GM19025 (cell line): ENCODE data around the gene EGFR.
"Not testable (repeated sequence)": the region's sequence is repeated elsewhere in the genome, so short reads cannot be mapped to it uniquely, and the experiment has no call there.

Experiments
- ATAC-seq: cut with Tn5 transposase; IDR thresholded peaks from one replicate; pipeline ENCODE4 v1.9.1; 2021; ENCODE audit warnings: mild to moderate bottlenecking, low read depth, moderate library complexity; ENCODE audit not compliant: unreplicated experiment

Gene EGFR

DNA sequence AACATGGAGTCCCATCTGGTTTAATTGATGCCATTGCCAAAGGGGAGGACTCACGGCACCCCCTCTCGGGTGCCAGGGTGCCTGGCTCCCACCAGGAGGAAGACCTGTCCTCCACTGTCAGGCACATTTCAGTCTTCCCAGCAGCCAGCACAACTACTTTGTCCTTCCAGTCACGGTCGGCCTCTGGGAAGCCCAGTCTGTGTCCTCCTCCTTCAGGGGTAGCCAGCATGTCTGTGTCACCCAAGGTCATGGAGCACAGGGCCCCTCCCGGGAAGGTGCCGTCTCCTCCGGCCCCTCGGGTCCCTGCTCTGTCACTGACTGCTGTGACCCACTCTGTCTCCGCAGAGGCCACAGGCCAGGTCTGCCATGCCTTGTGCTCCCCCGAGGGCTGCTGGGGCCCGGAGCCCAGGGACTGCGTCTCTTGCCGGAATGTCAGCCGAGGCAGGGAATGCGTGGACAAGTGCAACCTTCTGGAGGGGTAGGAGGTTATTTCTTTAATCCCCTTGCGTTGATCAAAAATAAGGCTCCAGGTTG, 142.4 kb downstream of the EGFR start:
- ATAC-seq = no peak

DNA sequence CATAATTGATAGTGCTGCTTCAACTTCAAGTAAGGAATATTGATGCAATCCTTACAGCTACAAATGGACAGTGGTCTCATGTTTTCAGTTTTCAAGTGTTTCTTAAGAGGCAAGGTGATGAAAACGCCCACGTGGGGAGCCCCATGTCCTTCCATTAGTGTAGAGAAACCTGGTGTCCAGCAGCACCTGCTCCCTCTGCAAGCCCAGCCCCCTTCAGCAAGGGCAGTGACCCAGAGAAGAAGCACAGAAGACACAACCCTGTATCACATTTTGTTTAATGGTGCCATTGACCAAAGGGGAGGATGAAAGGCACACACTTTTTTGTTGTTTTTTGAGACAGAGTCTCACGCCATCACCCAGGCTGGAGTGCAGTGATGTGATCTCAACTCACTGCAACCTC, 143.7 kb downstream of the EGFR start:
- no peak for ATAC-seq

GRCh38 chr7:55163733-55164132, 144.9 kb downstream of the EGFR start:
- ATAC-seq = no peak

- no peak for ATAC-seq
Measured at GRCh38 chr7:55164527-55164926, 145.7 kb downstream of the EGFR start.

- ATAC-seq = no peak
Measured at GRCh38 chr7:55165176-55165861, 146.5 kb downstream of the EGFR start.

DNA sequence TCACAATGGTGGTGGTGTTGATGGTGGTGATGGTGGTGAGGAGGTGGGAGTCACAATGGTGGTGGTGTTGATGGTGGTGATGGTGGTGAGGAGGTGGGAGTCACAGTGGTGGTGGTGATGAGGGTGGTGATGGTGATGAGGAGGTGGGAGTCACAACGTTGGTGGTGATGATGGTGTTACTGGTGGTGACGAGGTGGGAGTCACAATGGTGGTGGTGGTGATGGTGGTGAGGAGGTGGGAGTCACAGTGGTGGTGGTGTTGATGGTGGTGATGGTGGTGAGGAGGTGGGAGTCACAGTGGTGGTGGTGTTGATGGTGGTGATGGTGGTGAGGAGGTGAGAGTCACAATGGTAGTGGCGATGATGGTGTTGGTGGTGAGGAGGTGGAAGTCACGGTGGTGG, 148.5 kb downstream of the EGFR start:
- ATAC-seq = not testable (repeated sequence)

- ATAC-seq = no peak
Measured at GRCh38 chr7:55170335-55171069, 151.7 kb downstream of the EGFR start.

DNA sequence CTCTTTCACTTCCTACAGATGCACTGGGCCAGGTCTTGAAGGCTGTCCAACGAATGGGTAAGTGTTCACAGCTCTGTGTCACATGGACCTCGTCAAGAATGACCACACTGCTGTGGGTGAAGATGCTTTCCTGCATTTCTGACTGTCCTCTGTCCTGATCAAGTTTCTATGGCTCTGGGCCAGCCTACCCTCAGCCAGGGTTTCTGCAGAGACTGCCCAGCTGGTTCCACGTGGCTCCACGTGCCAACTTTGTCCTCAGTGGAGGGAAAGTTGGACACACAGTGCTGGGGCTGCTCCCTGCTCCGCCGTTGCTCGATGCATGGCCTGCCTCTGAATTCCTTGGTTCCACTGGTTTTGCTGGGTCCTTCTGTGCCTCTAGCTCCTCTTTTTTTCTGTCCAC, 152.3 kb downstream of the EGFR start:
- ATAC-seq = no peak

DNA sequence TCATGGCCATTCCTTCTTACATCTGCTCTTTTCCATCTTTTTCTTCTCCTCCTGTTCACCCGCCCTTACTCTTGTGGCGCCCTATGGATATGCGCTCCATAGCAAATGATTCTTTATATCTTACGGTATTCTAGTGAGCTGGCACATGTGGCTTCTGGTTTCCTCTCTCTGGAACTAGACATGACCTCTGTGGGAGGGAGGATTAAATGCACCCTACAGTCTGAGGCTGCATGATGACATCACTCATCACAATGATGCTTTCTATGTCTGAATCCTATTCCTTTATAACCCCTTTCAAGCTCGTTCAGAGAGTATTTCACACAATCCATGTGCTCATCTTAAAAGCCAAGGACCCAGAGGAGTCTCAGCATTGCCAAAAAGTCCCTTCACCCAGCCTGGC, 153.3 kb downstream of the EGFR start:
- ATAC-seq = no peak

- no peak for ATAC-seq
Measured at GRCh38 chr7:55172881-55173609, 154.2 kb downstream of the EGFR start.

GRCh38 chr7:55173671-55174070, 154.9 kb downstream of the EGFR start:
- ATAC-seq = no peak

DNA sequence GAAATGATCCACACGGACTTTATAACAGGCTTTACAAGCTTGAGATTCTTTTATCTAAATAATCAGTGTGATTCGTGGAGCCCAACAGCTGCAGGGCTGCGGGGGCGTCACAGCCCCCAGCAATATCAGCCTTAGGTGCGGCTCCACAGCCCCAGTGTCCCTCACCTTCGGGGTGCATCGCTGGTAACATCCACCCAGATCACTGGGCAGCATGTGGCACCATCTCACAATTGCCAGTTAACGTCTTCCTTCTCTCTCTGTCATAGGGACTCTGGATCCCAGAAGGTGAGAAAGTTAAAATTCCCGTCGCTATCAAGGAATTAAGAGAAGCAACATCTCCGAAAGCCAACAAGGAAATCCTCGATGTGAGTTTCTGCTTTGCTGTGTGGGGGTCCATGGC, 155.6 kb downstream of the EGFR start:
- no peak for ATAC-seq

DNA sequence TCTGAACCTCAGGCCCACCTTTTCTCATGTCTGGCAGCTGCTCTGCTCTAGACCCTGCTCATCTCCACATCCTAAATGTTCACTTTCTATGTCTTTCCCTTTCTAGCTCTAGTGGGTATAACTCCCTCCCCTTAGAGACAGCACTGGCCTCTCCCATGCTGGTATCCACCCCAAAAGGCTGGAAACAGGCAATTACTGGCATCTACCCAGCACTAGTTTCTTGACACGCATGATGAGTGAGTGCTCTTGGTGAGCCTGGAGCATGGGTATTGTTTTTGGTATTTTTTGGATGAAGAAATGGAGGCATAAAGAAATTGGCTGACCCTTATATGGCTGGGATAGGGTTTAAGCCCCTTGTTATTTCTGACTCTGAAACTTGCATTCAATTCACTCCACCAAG, 156.0 kb downstream of the EGFR start:
- no peak for ATAC-seq

DNA sequence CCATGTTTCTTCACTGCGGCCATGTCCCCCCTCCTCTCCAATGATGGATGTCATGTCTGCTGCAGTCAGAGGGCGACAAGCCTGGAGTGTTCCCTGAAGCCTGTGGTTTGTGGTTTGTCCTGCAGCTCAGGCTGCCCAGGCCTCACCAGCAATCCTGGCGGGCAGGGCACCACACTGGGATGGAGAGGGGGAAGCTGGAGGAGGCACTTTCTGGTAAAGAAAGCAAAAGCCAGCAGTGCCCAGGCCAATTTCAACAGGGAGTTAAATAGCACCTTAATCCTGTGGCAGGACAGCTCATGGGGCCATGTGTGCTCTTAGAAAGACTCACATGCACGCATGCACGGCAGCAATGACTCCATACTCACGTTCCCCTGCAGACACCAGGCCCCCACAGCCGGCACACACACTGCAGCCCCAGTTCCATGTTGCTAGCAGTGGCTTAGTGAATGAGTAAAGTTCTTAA, 158.3 kb downstream of the EGFR start:
- ATAC-seq = no peak

DNA sequence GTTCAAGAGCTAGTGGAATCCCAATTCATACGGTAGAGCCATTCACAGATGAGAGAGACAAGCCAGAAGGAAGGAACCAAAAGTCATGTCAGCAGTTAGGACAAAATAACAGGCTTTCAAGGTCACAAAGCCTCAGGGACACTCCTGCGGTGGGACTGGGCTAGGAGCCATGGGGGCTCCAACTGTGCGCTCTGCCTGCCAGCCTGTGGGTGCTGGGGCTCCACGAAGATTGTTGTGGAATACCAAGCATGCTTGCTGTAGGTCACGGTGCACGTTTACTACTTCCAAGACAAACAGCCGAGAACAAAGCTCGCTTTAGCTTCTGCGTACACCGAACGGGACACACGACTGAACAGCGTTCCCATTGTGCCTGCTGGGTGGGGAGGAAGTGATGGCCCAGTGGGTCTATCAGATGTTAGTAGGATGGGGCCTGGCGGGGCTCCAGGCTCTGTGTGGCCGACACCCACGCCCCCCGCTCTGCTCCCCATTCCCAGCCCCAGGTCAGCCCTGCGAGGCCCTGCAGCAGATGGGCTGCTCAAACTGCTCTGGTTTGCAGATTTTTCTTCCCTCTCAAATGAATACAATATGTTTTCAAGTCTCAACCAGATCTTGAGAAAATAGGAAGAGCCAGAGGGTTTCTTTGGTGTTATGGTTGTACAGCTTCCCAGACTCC, 158.9 kb downstream of the EGFR start:
- ATAC-seq = no peak

- no peak for ATAC-seq
Measured at GRCh38 chr7:55178292-55178862, 159.6 kb downstream of the EGFR start.

DNA sequence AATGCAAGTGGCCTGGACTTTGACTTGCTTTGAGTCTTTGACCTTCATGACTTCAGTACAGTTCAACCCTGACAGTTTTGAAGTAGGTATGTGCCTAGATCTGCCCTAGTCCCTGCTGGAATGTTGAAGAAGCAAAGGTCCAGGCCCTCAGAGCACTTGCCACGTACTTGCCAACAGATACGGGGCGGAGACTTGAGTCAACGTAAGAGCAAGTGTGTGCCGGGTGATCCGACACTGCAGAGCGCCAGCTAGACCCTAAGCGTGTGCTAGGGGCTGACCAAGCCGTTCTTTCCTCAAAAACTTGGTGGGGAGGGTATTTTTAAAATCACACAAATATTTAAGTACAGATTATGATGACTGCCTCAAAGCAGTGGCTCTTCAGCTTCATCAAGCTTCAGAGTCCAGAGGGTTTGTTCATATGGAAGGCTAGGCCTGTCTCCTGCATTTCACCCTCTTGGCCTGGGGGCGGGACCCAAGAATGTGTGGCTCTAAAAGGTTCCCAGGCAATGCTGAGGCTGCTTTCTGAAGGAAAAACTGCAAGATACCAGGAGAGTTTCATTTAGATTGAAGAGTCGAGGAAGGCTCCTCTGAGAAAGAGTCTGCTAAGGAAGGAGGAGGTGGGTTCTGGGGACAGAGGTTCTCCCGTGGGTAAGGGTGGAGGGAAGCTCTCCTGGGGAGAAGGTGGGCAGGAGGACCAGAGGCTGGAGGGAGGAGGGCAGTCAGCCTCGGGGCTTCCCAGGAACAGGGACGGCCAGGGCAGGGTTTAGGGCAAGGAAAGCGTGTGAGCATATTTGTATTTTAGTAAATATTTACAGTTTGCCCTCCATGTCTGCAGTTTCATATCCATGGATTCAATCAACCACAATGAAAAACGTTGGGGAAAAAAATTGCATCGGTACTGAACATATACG, 160.3 kb downstream of the EGFR start:
- no peak for ATAC-seq

GRCh38 chr7:55179931-55180682, 161.3 kb downstream of the EGFR start:
- no peak for ATAC-seq
